DND-41 (cell line): ENCODE measurements around the gene COL4A1.

Experiments used
- ATAC-seq: fragments of 200-7000 bp; cut with Tn5 transposase; 3 replicates; pipeline ENCODE4 v1.9.1; 2021; ENCODE audit warnings: low read depth; ENCODE audit not compliant: insufficient read depth
- DNase-seq: peaks from one replicate; pipeline ENCODE4 v3.0.0-alpha.2; 2020
- H2AFZ ChIP-seq: 2 replicates; pipeline ENCODE4 v1.6.0; 2012; ENCODE audit warnings: low read depth, low read length
- H3K27ac ChIP-seq: 2 replicates; pipeline ENCODE4 v1.5.1; 2012; ENCODE audit warnings: low read length, inconsistent platforms
- H3K27me3 ChIP-seq: fragments of 200-600 bp; sonication (generic); 2 replicates; pipeline ENCODE4 v1.6.0; 2012; ENCODE audit warnings: low read length, mild to moderate bottlenecking, inconsistent platforms; ENCODE audit not compliant: insufficient read depth, poor library complexity
- H3K36me3 ChIP-seq: 2 replicates; pipeline ENCODE4 v1.5.1; 2012; ENCODE audit warnings: low read length, inconsistent platforms; ENCODE audit not compliant: insufficient read depth
- H3K4me1 ChIP-seq: 2 replicates; pipeline ENCODE4 v1.5.1; 2012; ENCODE audit warnings: mild to moderate bottlenecking, low read length; ENCODE audit not compliant: insufficient read depth
- H3K4me2 ChIP-seq: 2 replicates; pipeline ENCODE4 v1.6.0; 2012; ENCODE audit warnings: mild to moderate bottlenecking, moderate library complexity, low read length, inconsistent platforms; ENCODE audit not compliant: insufficient read depth
- H3K4me3 ChIP-seq, 2 experiments: fragments of 200-600 bp in 1 of 2; shearing (Covaris generic) in 1 of 2; 2 replicates each; pipeline ENCODE4 v1.5.1; 2012 to 2016; ENCODE audit warnings: inconsistent platforms in 2 of 2, low read length in 2 of 2, mild to moderate bottlenecking in 2 of 2, low read depth in 1 of 2, moderate library complexity in 1 of 2
- H3K79me2 ChIP-seq: 2 replicates; pipeline ENCODE4 v1.6.0; 2012; ENCODE audit warnings: low read length, inconsistent platforms; ENCODE audit not compliant: insufficient read depth
- H3K9ac ChIP-seq: 2 replicates; pipeline ENCODE4 v1.6.0; 2012; ENCODE audit warnings: low read depth, mild to moderate bottlenecking, inconsistent platforms, low read length, moderate library complexity
- H3K9me3 ChIP-seq: 2 replicates; pipeline ENCODE4 v1.5.1; 2012; ENCODE audit warnings: low read length, moderate library complexity, mild to moderate bottlenecking, inconsistent platforms; ENCODE audit not compliant: insufficient read depth, severe bottlenecking
- H4K20me1 ChIP-seq: 2 replicates; pipeline ENCODE4 v1.6.0; 2012; ENCODE audit warnings: low read length; ENCODE audit not compliant: insufficient read depth
- EZH2 ChIP-seq: IDR thresholded peaks from 3 replicates; pipeline ENCODE4 v1.6.1; 2012; ENCODE audit warnings: borderline replicate concordance, low read depth, mild to moderate bottlenecking, moderate library complexity, low read length, inconsistent platforms; ENCODE audit not compliant: severe bottlenecking
- TF ChIP-seq, protein P1 (sequence below): IDR thresholded peaks from 2 replicates; pipeline ENCODE4 v1.5.1; 2012; ENCODE audit warnings: borderline replicate concordance, low read length, moderate library complexity, mild to moderate bottlenecking; ENCODE audit not compliant: poor library complexity, severe bottlenecking; ENCODE audit errors: extremely low read depth

Gene COL4A1

GRCh38 chr13:110305949-110306339, 1.0 kb downstream of the COL4A1 start:
- ATAC-seq (no peak), DNase-seq (no peak)
- H3K36me3 ChIP-seq = no peaks in the 10 kb centered on the region

GRCh38 chr13:110305544-110305943, 1.4 kb downstream of the COL4A1 start:
- no peak for DNase-seq
- Histone ChIP-seq H2AFZ (no peak overlapping the region), H3K79me2 (no peaks in the 10 kb centered on the region), H3K4me2 (no peak overlapping the region), H4K20me1 (0 out of 2 replicates have a peak, but pooled peaks cover 4% of the 10 kb centered on the region), H3K4me1 (no peaks in the 10 kb centered on the region), H3K9ac (no peak overlapping the region), H3K27me3 (peaks cover 56% of the 10 kb centered on the region), H3K27ac (no peak overlapping the region), H3K9me3 (no peaks in the 10 kb centered on the region), H3K36me3 (no peaks in the 10 kb centered on the region), H3K4me3 (no peak overlapping the region)
- ATAC-seq = no peak
- TF ChIP-seq, protein P1, sequence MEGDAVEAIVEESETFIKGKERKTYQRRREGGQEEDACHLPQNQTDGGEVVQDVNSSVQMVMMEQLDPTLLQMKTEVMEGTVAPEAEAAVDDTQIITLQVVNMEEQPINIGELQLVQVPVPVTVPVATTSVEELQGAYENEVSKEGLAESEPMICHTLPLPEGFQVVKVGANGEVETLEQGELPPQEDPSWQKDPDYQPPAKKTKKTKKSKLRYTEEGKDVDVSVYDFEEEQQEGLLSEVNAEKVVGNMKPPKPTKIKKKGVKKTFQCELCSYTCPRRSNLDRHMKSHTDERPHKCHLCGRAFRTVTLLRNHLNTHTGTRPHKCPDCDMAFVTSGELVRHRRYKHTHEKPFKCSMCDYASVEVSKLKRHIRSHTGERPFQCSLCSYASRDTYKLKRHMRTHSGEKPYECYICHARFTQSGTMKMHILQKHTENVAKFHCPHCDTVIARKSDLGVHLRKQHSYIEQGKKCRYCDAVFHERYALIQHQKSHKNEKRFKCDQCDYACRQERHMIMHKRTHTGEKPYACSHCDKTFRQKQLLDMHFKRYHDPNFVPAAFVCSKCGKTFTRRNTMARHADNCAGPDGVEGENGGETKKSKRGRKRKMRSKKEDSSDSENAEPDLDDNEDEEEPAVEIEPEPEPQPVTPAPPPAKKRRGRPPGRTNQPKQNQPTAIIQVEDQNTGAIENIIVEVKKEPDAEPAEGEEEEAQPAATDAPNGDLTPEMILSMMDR = no peak
- no peak for TF ChIP-seq EZH2

More at GRCh38 chr13:110305949-110306339, 1.0 kb downstream of the COL4A1 start:
- H3K4me1 ChIP-seq = no peaks in the 10 kb centered on the region
- no peak overlapping the region for H3K9ac ChIP-seq
- no peak overlapping the region for H3K27ac ChIP-seq
- H2AFZ ChIP-seq = no peak overlapping the region
- H3K9me3 ChIP-seq = no peaks in the 10 kb centered on the region
- no peak overlapping the region for H3K4me2 ChIP-seq
- no peak overlapping the region for H3K4me3 ChIP-seq
- no peak for TF ChIP-seq EZH2
- TF ChIP-seq, protein P1 = no peak
- peaks cover 54% of the 10 kb centered on the region for H3K27me3 ChIP-seq
- 0 out of 2 replicates have a peak, but pooled peaks cover 4% of the 10 kb centered on the region for H4K20me1 ChIP-seq
- H3K79me2 ChIP-seq = no peaks in the 10 kb centered on the region

GRCh38 chr13:110305001-110305400, 2.0 kb downstream of the COL4A1 start:
- DNase-seq = no peak
- Histone ChIP-seq H3K27me3 (peaks cover 59% of the 10 kb centered on the region), H3K4me2 (no peak overlapping the region), H3K9ac (no peak overlapping the region), H4K20me1 (0 out of 2 replicates have a peak, but pooled peaks cover 4% of the 10 kb centered on the region), H3K4me3 (no peak overlapping the region), H3K27ac (no peak overlapping the region), H3K79me2 (no peaks in the 10 kb centered on the region), H3K4me1 (no peaks in the 10 kb centered on the region), H2AFZ (no peak overlapping the region), H3K9me3 (no peaks in the 10 kb centered on the region), H3K36me3 (no peaks in the 10 kb centered on the region)
- no peak for ATAC-seq
- TF ChIP-seq EZH2 = no peak
- TF ChIP-seq, protein P1 = no peak

DNA sequence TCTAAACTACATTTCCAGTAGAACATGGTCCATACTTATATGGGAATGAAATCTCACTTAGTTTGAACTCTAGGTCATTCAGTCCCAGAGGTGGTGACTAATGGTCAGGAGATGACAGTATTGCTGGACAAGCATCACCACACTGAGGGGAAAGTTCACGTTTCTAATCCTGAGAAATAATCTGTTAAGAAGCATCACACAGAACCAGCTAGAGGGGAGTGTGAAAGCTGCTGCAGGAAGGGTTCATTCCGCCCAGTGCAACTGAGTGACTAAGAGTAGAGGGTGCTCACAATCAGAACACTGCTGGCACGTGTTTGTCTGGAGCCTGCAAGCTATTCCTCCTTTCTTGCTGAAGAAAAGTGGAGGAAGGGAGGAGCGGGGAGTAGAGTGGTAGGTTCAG, 2.7 kb downstream of the COL4A1 start:
- ATAC-seq (no peak), DNase-seq (no peak)
- H2AFZ ChIP-seq = no peak overlapping the region
- no peaks in the 10 kb centered on the region for H3K9me3 ChIP-seq
- H3K4me3 ChIP-seq = no peak overlapping the region
- 0 out of 2 replicates have a peak, but pooled peaks cover 4% of the 10 kb centered on the region for H4K20me1 ChIP-seq
- H3K27me3 ChIP-seq = peaks cover 61% of the 10 kb centered on the region
- H3K79me2 ChIP-seq = no peaks in the 10 kb centered on the region
- no peak overlapping the region for H3K27ac ChIP-seq
- H3K9ac ChIP-seq = no peak overlapping the region
- TF ChIP-seq, protein P1 = no peak
- TF ChIP-seq EZH2 = no peak
- no peak overlapping the region for H3K4me2 ChIP-seq
- H3K4me1 ChIP-seq = no peaks in the 10 kb centered on the region
- no peaks in the 10 kb centered on the region for H3K36me3 ChIP-seq
